ENCODE measurements around the gene MUTYH.
"Not testable (repeated sequence)": the region's sequence is repeated elsewhere in the genome, so short reads cannot be mapped to it uniquely, and the experiment has no call there.

The MUTYH gene

GRCh38 chr1:45339789-45340558 lies at the start of gene MUTYH, which contains the start of gene TOE1:
TSS of gene MUTYH (minus strand) at chr1:45340440. CDS start at chr1:45334505, 5,935 bp downstream.
TSS of gene TOE1 (plus strand) at chr1:45340170. CDS start at chr1:45340253, 83 bp downstream.
- Histone ChIP-seq H3K27me3 (no peaks in the 10 kb centered on the region), H3K4me3 (peak within 1 kb of the TSS; percentile 82), H3K36me3 (peaks cover 35% of the 10 kb centered on the region), H3K9ac (peak within 1 kb of the TSS; percentile 97), H4K20me1 (no peaks in the 10 kb centered on the region), H3K4me2 (peak within 1 kb of the TSS; percentile 83), H3K4me1 (peaks cover 47% of the 10 kb centered on the region), H3K9me3 (no peaks in the 10 kb centered on the region), H3K27ac (peak within 1 kb of the TSS; percentile 97)
- TF ChIP-seq Cebpa-rat (IDR thresholded peaks at IDR 0.05) = no peak

GRCh38 chr1:45386219-45386618 lies 46.0 kb upstream of the MUTYH start:
- H3K4me1 ChIP-seq = no peaks in the 10 kb centered on the region
- no peaks in the 10 kb centered on the region for H3K9me3 ChIP-seq
- no peak for TF ChIP-seq Cebpa-rat (IDR thresholded peaks at IDR 0.05)
- H3K4me2 ChIP-seq = no peak overlapping the region
- no peaks in the 10 kb centered on the region for H3K36me3 ChIP-seq
- no peak overlapping the region for H3K9ac ChIP-seq
- H3K4me3 ChIP-seq = no peak overlapping the region
- H3K27ac ChIP-seq = no peak overlapping the region
- H4K20me1 ChIP-seq = no peaks in the 10 kb centered on the region
- H3K27me3 ChIP-seq = no peaks in the 10 kb centered on the region

GRCh38 chr1:45385302-45385701 lies 45.1 kb upstream of the MUTYH start:
- H3K36me3 ChIP-seq = no peaks in the 10 kb centered on the region
- H4K20me1 ChIP-seq = no peaks in the 10 kb centered on the region
- H3K27me3 ChIP-seq = no peaks in the 10 kb centered on the region
- no peak overlapping the region for H3K4me2 ChIP-seq
- no peak overlapping the region for H3K27ac ChIP-seq
- H3K9me3 ChIP-seq = no peaks in the 10 kb centered on the region
- no peak for TF ChIP-seq Cebpa-rat (IDR thresholded peaks at IDR 0.05)
- no peak overlapping the region for H3K9ac ChIP-seq
- H3K4me3 ChIP-seq = no peak overlapping the region
- no peaks in the 10 kb centered on the region for H3K4me1 ChIP-seq

- not testable (repeated sequence) for H3K27me3 ChIP-seq, H3K9me3 ChIP-seq, H3K4me3 ChIP-seq, H3K9ac ChIP-seq, H3K36me3 ChIP-seq, H3K27ac ChIP-seq, H3K4me2 ChIP-seq, H4K20me1 ChIP-seq, H3K4me1 ChIP-seq
Measured at GRCh38 chr1:45384213-45384612, 44.0 kb upstream of the MUTYH start.

GRCh38 chr1:45383191-45383590 lies 43.0 kb upstream of the MUTYH start:
- no peak overlapping the region for H3K27ac ChIP-seq
- no peaks in the 10 kb centered on the region for H3K9me3 ChIP-seq
- H3K4me3 ChIP-seq = no peak overlapping the region
- H3K27me3 ChIP-seq = no peaks in the 10 kb centered on the region
- H3K36me3 ChIP-seq = no peaks in the 10 kb centered on the region
- TF ChIP-seq Cebpa-rat (IDR thresholded peaks at IDR 0.05) = no peak
- no peak overlapping the region for H3K4me2 ChIP-seq
- H3K4me1 ChIP-seq = no peaks in the 10 kb centered on the region
- H3K9ac ChIP-seq = no peak overlapping the region
- H4K20me1 ChIP-seq = no peaks in the 10 kb centered on the region

GRCh38 chr1:45381243-45381642 lies 41.0 kb upstream of the MUTYH start:
- Histone ChIP-seq H3K4me1 (no peaks in the 10 kb centered on the region), H3K4me3 (no peak overlapping the region), H3K4me2 (no peak overlapping the region), H3K9me3 (no peaks in the 10 kb centered on the region), H4K20me1 (no peaks in the 10 kb centered on the region), H3K9ac (no peak overlapping the region), H3K27ac (no peak overlapping the region), H3K36me3 (no peaks in the 10 kb centered on the region), H3K27me3 (no peaks in the 10 kb centered on the region)
- TF ChIP-seq Cebpa-rat (IDR thresholded peaks at IDR 0.05) = no peak

GRCh38 chr1:45380730-45381129 lies 40.5 kb upstream of the MUTYH start:
- Histone ChIP-seq H3K4me3 (no peak overlapping the region), H3K27ac (no peak overlapping the region), H3K9ac (no peak overlapping the region), H3K4me1 (no peaks in the 10 kb centered on the region), H3K27me3 (no peaks in the 10 kb centered on the region), H3K36me3 (no peaks in the 10 kb centered on the region), H3K9me3 (no peaks in the 10 kb centered on the region), H3K4me2 (no peak overlapping the region), H4K20me1 (no peaks in the 10 kb centered on the region)
- TF ChIP-seq Cebpa-rat (IDR thresholded peaks at IDR 0.05) = no peak

GRCh38 chr1:45380125-45380524 lies 39.9 kb upstream of the MUTYH start:
- Histone ChIP-seq H3K4me2 (no peak overlapping the region), H4K20me1 (no peaks in the 10 kb centered on the region), H3K27ac (no peak overlapping the region), H3K36me3 (no peaks in the 10 kb centered on the region), H3K4me3 (no peak overlapping the region), H3K27me3 (no peaks in the 10 kb centered on the region), H3K9me3 (no peaks in the 10 kb centered on the region), H3K9ac (no peak overlapping the region), H3K4me1 (no peaks in the 10 kb centered on the region)
- no peak for TF ChIP-seq Cebpa-rat (IDR thresholded peaks at IDR 0.05)

- H3K9ac ChIP-seq = no peak overlapping the region
- no peak overlapping the region for H3K4me2 ChIP-seq
- no peaks in the 10 kb centered on the region for H3K4me1 ChIP-seq
- H3K36me3 ChIP-seq = no peaks in the 10 kb centered on the region
- H3K4me3 ChIP-seq = no peak overlapping the region
- H3K27me3 ChIP-seq = no peaks in the 10 kb centered on the region
- H3K27ac ChIP-seq = no peak overlapping the region
- no peaks in the 10 kb centered on the region for H4K20me1 ChIP-seq
- H3K9me3 ChIP-seq = no peaks in the 10 kb centered on the region
- no peak for TF ChIP-seq Cebpa-rat (IDR thresholded peaks at IDR 0.05)
Measured at GRCh38 chr1:45379524-45379923, 39.3 kb upstream of the MUTYH start.

- Histone ChIP-seq H4K20me1 (no peaks in the 10 kb centered on the region), H3K36me3 (no peaks in the 10 kb centered on the region), H3K9ac (no peak overlapping the region), H3K27ac (no peak overlapping the region), H3K9me3 (no peaks in the 10 kb centered on the region), H3K4me2 (no peak overlapping the region), H3K4me3 (no peak overlapping the region), H3K27me3 (no peaks in the 10 kb centered on the region), H3K4me1 (no peaks in the 10 kb centered on the region)
- no peak for TF ChIP-seq Cebpa-rat (IDR thresholded peaks at IDR 0.05)
Measured at GRCh38 chr1:45378184-45378583, 37.9 kb upstream of the MUTYH start.

Data from BLaER1 (cell line).